Central memory CD8-positive, alpha-beta T cell (primary cell): ENCODE results near the gene PNPLA3.

Experiments used
- ATAC-seq: fragments of 150-1000 bp; cut with Tn5 transposase; replicated peaks from 2 replicates; pipeline ENCODE4 v1.10.0; 2022; ENCODE audit warnings: mild to moderate bottlenecking, moderate FRiP score, moderate number of reproducible peaks; ENCODE audit not compliant: poor library complexity, severe bottlenecking; ENCODE audit errors: extremely low read depth
- DNase-seq, 2 donors: peaks; one replicate each; pipeline ENCODE4 v3.0.0; 2021; ENCODE audit warnings: low spot score in 2 of 2
- H3K27ac Mint-ChIP-seq: one replicate; pipeline ENCODE4 v1.8.0; 2022; ENCODE audit warnings: low read depth, mild to moderate bottlenecking, moderate library complexity, mixed read lengths
- H3K27me3 Mint-ChIP-seq: one replicate; pipeline ENCODE4 v1.8.0; 2022; ENCODE audit warnings: mixed read lengths
- H3K36me3 Mint-ChIP-seq: one replicate; pipeline ENCODE4 v1.8.0; 2022; ENCODE audit warnings: mild to moderate bottlenecking, moderate library complexity, mixed read lengths; ENCODE audit not compliant: insufficient read depth
- H3K4me1 Mint-ChIP-seq: one replicate; pipeline ENCODE4 v1.8.0; 2022; ENCODE audit warnings: mixed read lengths
- H3K4me3 Mint-ChIP-seq: one replicate; pipeline ENCODE4 v1.8.0; 2022; ENCODE audit warnings: mild to moderate bottlenecking, moderate library complexity, mixed read lengths
- H3K9me3 Mint-ChIP-seq: one replicate; pipeline ENCODE4 v1.8.0; 2022; ENCODE audit warnings: mixed read lengths

Gene PNPLA3

GRCh38 chr22:43884600-43885318 is 38.8 kb upstream of the PNPLA3 start:
- no peak for DNase-seq
- peaks cover 58% of the 10 kb centered on the region for H3K27me3 Mint-ChIP-seq
- peaks cover 4% of the 10 kb centered on the region for H3K4me1 Mint-ChIP-seq
- no peaks in the 10 kb centered on the region for H3K36me3 Mint-ChIP-seq
- H3K27ac Mint-ChIP-seq, result no peak overlapping the region
- ATAC-seq, result no peak
- H3K4me3 Mint-ChIP-seq, result no peak overlapping the region
- H3K9me3 Mint-ChIP-seq, result no peaks in the 10 kb centered on the region

GRCh38 chr22:43885319-43885671 is 38.3 kb upstream of the PNPLA3 start:
- DNase-seq (no peak), ATAC-seq (no peak)
- Mint-ChIP-seq H3K9me3 (no peaks in the 10 kb centered on the region), H3K27ac (no peak overlapping the region), H3K4me1 (peaks cover 4% of the 10 kb centered on the region), H3K4me3 (peak overlapping the region; percentile 32), H3K27me3 (peaks cover 58% of the 10 kb centered on the region), H3K36me3 (no peaks in the 10 kb centered on the region)

- peak overlapping the region; percentile 32 for H3K4me3 Mint-ChIP-seq
- H3K9me3 Mint-ChIP-seq, result no peaks in the 10 kb centered on the region
- H3K4me1 Mint-ChIP-seq, result peaks cover 4% of the 10 kb centered on the region
- ATAC-seq (no peak), DNase-seq (no peak)
- no peak overlapping the region for H3K27ac Mint-ChIP-seq
- H3K36me3 Mint-ChIP-seq, result no peaks in the 10 kb centered on the region
- peaks cover 57% of the 10 kb centered on the region for H3K27me3 Mint-ChIP-seq
Measured at GRCh38 chr22:43885786-43886185, 37.8 kb upstream of the PNPLA3 start.

GRCh38 chr22:43886231-43886630 is 37.4 kb upstream of the PNPLA3 start:
- Mint-ChIP-seq H3K4me1 (peaks cover 4% of the 10 kb centered on the region), H3K36me3 (no peaks in the 10 kb centered on the region), H3K9me3 (no peaks in the 10 kb centered on the region), H3K27ac (no peak overlapping the region), H3K27me3 (peaks cover 56% of the 10 kb centered on the region), H3K4me3 (no peak overlapping the region)
- DNase-seq (no peak), ATAC-seq (no peak)

- peaks cover 56% of the 10 kb centered on the region for H3K27me3 Mint-ChIP-seq
- no peak overlapping the region for H3K27ac Mint-ChIP-seq
- DNase-seq, result no peak
- H3K36me3 Mint-ChIP-seq, result no peaks in the 10 kb centered on the region
- H3K4me3 Mint-ChIP-seq, result no peak overlapping the region
- no peak for ATAC-seq
- H3K4me1 Mint-ChIP-seq, result peaks cover 4% of the 10 kb centered on the region
- no peaks in the 10 kb centered on the region for H3K9me3 Mint-ChIP-seq
Measured at GRCh38 chr22:43887391-43887790, 36.2 kb upstream of the PNPLA3 start.

GRCh38 chr22:43888740-43889139 is 34.9 kb upstream of the PNPLA3 start:
- H3K4me3 Mint-ChIP-seq, result no peak overlapping the region
- peaks cover 63% of the 10 kb centered on the region for H3K27me3 Mint-ChIP-seq
- H3K27ac Mint-ChIP-seq, result no peak overlapping the region
- H3K9me3 Mint-ChIP-seq, result no peaks in the 10 kb centered on the region
- ATAC-seq, result no peak
- H3K4me1 Mint-ChIP-seq, result peaks cover 4% of the 10 kb centered on the region
- H3K36me3 Mint-ChIP-seq, result no peaks in the 10 kb centered on the region
- no peak for DNase-seq

GRCh38 chr22:43889201-43889859 is 34.3 kb upstream of the PNPLA3 start:
- ATAC-seq (no peak), DNase-seq (no peak)
- Mint-ChIP-seq H3K4me3 (no peak overlapping the region), H3K9me3 (no peaks in the 10 kb centered on the region), H3K4me1 (peaks cover 4% of the 10 kb centered on the region), H3K27me3 (peaks cover 68% of the 10 kb centered on the region), H3K36me3 (no peaks in the 10 kb centered on the region), H3K27ac (no peak overlapping the region)

GRCh38 chr22:43889860-43890253 is 33.7 kb upstream of the PNPLA3 start:
- DNase-seq (no peak), ATAC-seq (no peak)
- H3K4me1 Mint-ChIP-seq, result peaks cover 4% of the 10 kb centered on the region
- H3K27me3 Mint-ChIP-seq, result peaks cover 68% of the 10 kb centered on the region
- H3K36me3 Mint-ChIP-seq, result no peaks in the 10 kb centered on the region
- H3K9me3 Mint-ChIP-seq, result no peaks in the 10 kb centered on the region
- H3K4me3 Mint-ChIP-seq, result no peak overlapping the region
- no peak overlapping the region for H3K27ac Mint-ChIP-seq

- H3K27me3 Mint-ChIP-seq, result peaks cover 66% of the 10 kb centered on the region
- no peaks in the 10 kb centered on the region for H3K9me3 Mint-ChIP-seq
- H3K36me3 Mint-ChIP-seq, result no peaks in the 10 kb centered on the region
- no peak for DNase-seq
- no peak overlapping the region for H3K27ac Mint-ChIP-seq
- no peak for ATAC-seq
- H3K4me1 Mint-ChIP-seq, result peaks cover 4% of the 10 kb centered on the region
- no peak overlapping the region for H3K4me3 Mint-ChIP-seq
Measured at GRCh38 chr22:43890901-43891331, 32.7 kb upstream of the PNPLA3 start.

- peaks cover 65% of the 10 kb centered on the region for H3K27me3 Mint-ChIP-seq
- H3K4me3 Mint-ChIP-seq, result no peak within 1 kb of the TSS
- peaks cover 4% of the 10 kb centered on the region for H3K4me1 Mint-ChIP-seq
- no peaks in the 10 kb centered on the region for H3K9me3 Mint-ChIP-seq
- H3K36me3 Mint-ChIP-seq, result no peaks in the 10 kb centered on the region
- ATAC-seq (no peak), DNase-seq (no peak)
- no peak within 1 kb of the TSS for H3K27ac Mint-ChIP-seq
Measured at GRCh38 chr22:43891360-43892182, 32.0 kb upstream of the PNPLA3 start, which contains the start of gene PNPLA5. Gene PNPLA5, minus strand, starts transcription at chr22:43892013. Its CDS starts 133 bp downstream, at chr22:43891880.

GRCh38 chr22:43892183-43892894 is 31.3 kb upstream of the PNPLA3 start:
- H3K4me3 Mint-ChIP-seq, result no peak overlapping the region
- peaks cover 58% of the 10 kb centered on the region for H3K27me3 Mint-ChIP-seq
- H3K4me1 Mint-ChIP-seq, result no peaks in the 10 kb centered on the region
- H3K36me3 Mint-ChIP-seq, result no peaks in the 10 kb centered on the region
- no peaks in the 10 kb centered on the region for H3K9me3 Mint-ChIP-seq
- no peak overlapping the region for H3K27ac Mint-ChIP-seq
- ATAC-seq (no peak), DNase-seq (no peak)

GRCh38 chr22:43893266-43893665 is 30.3 kb upstream of the PNPLA3 start:
- H3K27ac Mint-ChIP-seq, result no peak overlapping the region
- no peaks in the 10 kb centered on the region for H3K4me1 Mint-ChIP-seq
- peaks cover 48% of the 10 kb centered on the region for H3K27me3 Mint-ChIP-seq
- no peak overlapping the region for H3K4me3 Mint-ChIP-seq
- DNase-seq (no peak), ATAC-seq (no peak)
- no peaks in the 10 kb centered on the region for H3K36me3 Mint-ChIP-seq
- H3K9me3 Mint-ChIP-seq, result no peaks in the 10 kb centered on the region
